IMR-90 (cell line): ENCODE results near the gene LRP1B. TPM values are rescaled to one million over a fixed set of nuclear protein-coding genes. Genes with fewer than 3 reads are reported as not detected.

ENCODE experiments used
- ATAC-seq: fragments of 200-7000 bp; cut with Tn5 transposase; 2 replicates; pipeline ENCODE4 v1.9.1; 2020; ENCODE audit warnings: low read depth, mild to moderate bottlenecking, moderate library complexity
- BruUV-seq: library from RNA; stranded (reverse); fragments of 400-500 nt; replicated peaks from 2 replicates; lab custom pipeline; 2021; lab: Mats Ljungman, UMichigan
- CTCF ChIA-PET: fragments of 300-600 bp; formaldehyde crosslinking; extraction: SDS; loops from one replicate; lab custom pipeline; 2021; ENCODE audit warnings: antibody characterized with exemption; lab: Yijun Ruan, JAX
- POLR2A ChIA-PET: fragments of 300-600 bp; sonication (Branson Sonifier 250); formaldehyde crosslinking; loops from one replicate; lab custom pipeline; 2022; ENCODE audit warnings: antibody characterized with exemption; ENCODE audit not compliant: unreplicated experiment; lab: Charles Lee
- DNase-seq: peaks from one replicate; pipeline ENCODE4 v3.0.0; 2013
- H2AFZ ChIP-seq: replicated peaks from 2 replicates; pipeline ENCODE3; 2013; ENCODE audit warnings: low read length, mild to moderate bottlenecking; ENCODE audit not compliant: poor library complexity
- H2AK5ac ChIP-seq: 2 replicates; pipeline ENCODE4 v1.6.1; 2013; ENCODE audit warnings: low read depth, low read length, inconsistent platforms
- H2AK9ac ChIP-seq: replicated peaks from 2 replicates; pipeline ENCODE3; 2013; ENCODE audit warnings: mild to moderate bottlenecking, low read depth, low read length, moderate library complexity; ENCODE audit not compliant: poor library complexity
- H2BK120ac ChIP-seq: 2 replicates; pipeline ENCODE4 v1.6.1; 2013; ENCODE audit warnings: low read depth, low read length, inconsistent platforms
- H2BK15ac ChIP-seq: 3 replicates; pipeline ENCODE4 v1.6.1; 2013; ENCODE audit warnings: low read depth, low read length, inconsistent platforms
- H2BK20ac ChIP-seq: 2 replicates; pipeline ENCODE4 v1.6.1; 2013; ENCODE audit warnings: low read depth, mild to moderate bottlenecking, inconsistent platforms, low read length, moderate library complexity
- H2BK5ac ChIP-seq: 2 replicates; pipeline ENCODE4 v1.6.1; 2013; ENCODE audit warnings: mild to moderate bottlenecking, low read depth, low read length, inconsistent platforms; ENCODE audit not compliant: poor library complexity, severe bottlenecking
- H3K14ac ChIP-seq: replicated peaks from 2 replicates; pipeline ENCODE4 v1.6.1; 2013; ENCODE audit warnings: low read depth, low read length, inconsistent platforms
- H3K18ac ChIP-seq: 2 replicates; pipeline ENCODE4 v1.6.1; 2013; ENCODE audit warnings: low read depth, low read length, control low read depth
- H3K23ac ChIP-seq: 2 replicates; pipeline ENCODE4 v1.6.1; 2013; ENCODE audit warnings: low read depth, low read length, inconsistent platforms
- H3K27ac ChIP-seq: 2 replicates; pipeline ENCODE4 v1.5.1; 2013; ENCODE audit warnings: mild to moderate bottlenecking, control low read depth, low read length; ENCODE audit not compliant: insufficient read depth
- H3K27me3 ChIP-seq: 2 replicates; pipeline ENCODE4 v1.6.1; 2013; ENCODE audit warnings: low read length; ENCODE audit not compliant: control insufficient read depth, insufficient read depth
- H3K36me3 ChIP-seq: 2 replicates; pipeline ENCODE4 v1.6.1; 2013; ENCODE audit warnings: low read length, mixed read lengths; ENCODE audit not compliant: control insufficient read depth, insufficient read depth
- H3K4ac ChIP-seq: 2 replicates; pipeline ENCODE4 v1.6.1; 2013; ENCODE audit warnings: low read depth, low read length, inconsistent platforms
- H3K4me1 ChIP-seq: 2 replicates; pipeline ENCODE4 v1.6.1; 2013; ENCODE audit warnings: low read length, mixed read lengths; ENCODE audit not compliant: control insufficient read depth, insufficient read depth
- H3K4me2 ChIP-seq: 2 replicates; pipeline ENCODE4 v1.6.1; 2013; ENCODE audit warnings: low read depth, mild to moderate bottlenecking, control low read depth, low read length, moderate library complexity
- H3K4me3 ChIP-seq: 2 replicates; pipeline ENCODE4 v1.5.1; 2013; ENCODE audit warnings: low read depth, mild to moderate bottlenecking, control low read depth, low read length, moderate library complexity; ENCODE audit not compliant: insufficient read depth
- H3K56ac ChIP-seq: 2 replicates; pipeline ENCODE4 v1.6.1; 2013; ENCODE audit warnings: low read length, inconsistent platforms; ENCODE audit not compliant: insufficient read depth; ENCODE audit errors: extremely low read depth
- H3K79me1 ChIP-seq, 2 experiments: 2 replicates each; pipeline ENCODE4 v1.6.1; 2013; ENCODE audit warnings: low read length in 2 of 2, inconsistent platforms in 1 of 2, low read depth in 1 of 2
- H3K9ac ChIP-seq: 2 replicates; pipeline ENCODE4 v1.6.1; 2013; ENCODE audit warnings: low read depth, low read length, control low read depth
- H3K9me1 ChIP-seq: 2 replicates; pipeline ENCODE4 v1.6.1; 2013; ENCODE audit warnings: low read length, inconsistent platforms; ENCODE audit not compliant: insufficient read depth
- H3K9me3 ChIP-seq: 2 replicates; pipeline ENCODE4 v1.6.1; 2013; ENCODE audit warnings: low read length; ENCODE audit not compliant: control insufficient read depth, insufficient read depth
- H4K20me1 ChIP-seq: 2 replicates; pipeline ENCODE4 v1.6.1; 2013; ENCODE audit warnings: low read length, inconsistent platforms; ENCODE audit not compliant: insufficient read depth
- H4K5ac ChIP-seq: 2 replicates; pipeline ENCODE4 v1.6.1; 2013; ENCODE audit warnings: mild to moderate bottlenecking, low read depth, low read length, control low read depth
- H4K8ac ChIP-seq, 2 experiments: 2 replicates each; pipeline ENCODE4 v1.6.1; 2013; ENCODE audit warnings: low read depth in 2 of 2, low read length in 2 of 2, control low read depth in 1 of 2, inconsistent platforms in 1 of 2
- H4K91ac ChIP-seq: 2 replicates; pipeline ENCODE4 v1.6.1; 2013; ENCODE audit warnings: low read depth, low read length, inconsistent platforms; ENCODE audit not compliant: insufficient read depth
- MAFK ChIP-seq: IDR thresholded peaks from 2 replicates; pipeline ENCODE4 v1.6.1; 2012; ENCODE audit warnings: low read depth, low read length, improper control_type of control experiment
- NFE2L2 ChIP-seq: fragments of 150-350 bp; IDR thresholded peaks from 2 replicates; pipeline ENCODE4 v1.6.1; 2016; ENCODE audit warnings: low read depth, mild to moderate bottlenecking, low read length
- RAD21 ChIP-seq: IDR thresholded peaks from 2 replicates; pipeline ENCODE4 v1.6.1; 2012; ENCODE audit warnings: low read length, improper control_type of control experiment
- WGBS, 2 experiments: methylation state at CpG; one replicate each; pipeline versions ENCODE4 v1.1.5 to v1.1.7; 2013; ENCODE audit warnings: missing lambda C conversion rate in 2 of 2; ENCODE audit not compliant: insufficient read length in 1 of 2; ENCODE audit errors: extremely low coverage in 2 of 2; 5-methylcytosine and 5-hydroxymethylcytosine counted together
- dilution Hi-C: fragments of 300-500 bp; cut with HindIII; formaldehyde crosslinking; loops from one replicate; pipeline ENCODE4 v1.14.3; 2018; ENCODE audit warnings: low sequenced_read_pairs; ENCODE audit not compliant: unreplicated experiment
- in situ Hi-C: fragments of 300-500 bp; cut with MboI; formaldehyde crosslinking; loops from 3 replicates; pipeline ENCODE4 v1.14.3; 2019; ENCODE audit warnings: low sequenced_read_pairs, inconsistent platforms, mixed read lengths
- intact Hi-C: fragments of 100-400 bp; cut with micrococcal nuclease; formaldehyde crosslinking; loops from 2 replicates; pipeline ENCODE4 v1.10.0; 2022
- polyA plus RNA-seq, 3 experiments: library from polyadenylated mRNA; depleted of rRNA; stranded (reverse); fragments of >200 nt; gene quantifications; 2 replicates each; pipeline ENCODE4 v1.2.3, GENCODE V29; 2012; ENCODE audit warnings: low replicate concordance in 1 of 3
- total RNA-seq: library from RNA; depleted of rRNA; stranded (reverse); fragments of >200 nt; gene quantifications from 2 replicates; pipeline ENCODE4 v1.2.3, GENCODE V29; 2012
- TF ChIP-seq, protein P1 (sequence below): fragments of 150-350 bp; IDR thresholded peaks from 2 replicates; pipeline ENCODE4 v1.6.1; 2017; ENCODE audit warnings: mild to moderate bottlenecking, antibody characterized with exemption, low read length, low read depth

LRP1B gene
- total and polyA plus RNA-seq, 2 of the 4 experiments (the other 2 are of a cell fraction), result under 0.01 to 0.02 TPM

GRCh38 chr2:141791521-141791920, 339.3 kb downstream of the LRP1B start:
- no TSS peak for BruUV-seq

More at GRCh38 chr2:141791521-141791920, 339.3 kb downstream of the LRP1B start:
- intact Hi-C loops (no loop called here), in situ Hi-C loops (no loop called here), dilution Hi-C loops (no loop called here)
- TF ChIP-seq RAD21, result no peak
- TF ChIP-seq NFE2L2, result no peak
- TF ChIP-seq MAFK, result no peak
- TF ChIP-seq, protein P1, sequence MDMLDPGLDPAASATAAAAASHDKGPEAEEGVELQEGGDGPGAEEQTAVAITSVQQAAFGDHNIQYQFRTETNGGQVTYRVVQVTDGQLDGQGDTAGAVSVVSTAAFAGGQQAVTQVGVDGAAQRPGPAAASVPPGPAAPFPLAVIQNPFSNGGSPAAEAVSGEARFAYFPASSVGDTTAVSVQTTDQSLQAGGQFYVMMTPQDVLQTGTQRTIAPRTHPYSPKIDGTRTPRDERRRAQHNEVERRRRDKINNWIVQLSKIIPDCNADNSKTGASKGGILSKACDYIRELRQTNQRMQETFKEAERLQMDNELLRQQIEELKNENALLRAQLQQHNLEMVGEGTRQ, result no peak
- Histone ChIP-seq H2AK9ac (no peak overlapping the region), H4K91ac (no peak overlapping the region), H3K36me3 (no peaks in the 10 kb centered on the region), H3K9ac (no peak overlapping the region), H3K56ac (no peak overlapping the region), H3K9me3 (no peaks in the 10 kb centered on the region), H2BK5ac (no peak overlapping the region), H4K8ac (no peak overlapping the region), H3K9me1 (no peaks in the 10 kb centered on the region), H3K18ac (no peak overlapping the region), H3K4me2 (no peak overlapping the region), H3K14ac (no peak overlapping the region), H4K5ac (no peak overlapping the region), H2BK20ac (no peak overlapping the region), H4K20me1 (no peaks in the 10 kb centered on the region), H3K27ac (no peak overlapping the region), H3K23ac (no peak overlapping the region), H3K4me1 (no peaks in the 10 kb centered on the region), H2AK5ac (no peak overlapping the region), H3K27me3 (no peaks in the 10 kb centered on the region), H2AFZ (no peak overlapping the region), H2BK15ac (no peak overlapping the region), H3K79me1 (no peaks in the 10 kb centered on the region), H3K4ac (no peak overlapping the region), H2BK120ac (no peak overlapping the region), H3K4me3 (no peak overlapping the region)
- DNase-seq (no peak), ATAC-seq (no peak)
- POLR2A ChIA-PET, result no interaction called here
- CTCF ChIA-PET, result no interaction called here
- WGBS, 2 experiments, result no CpG with 5 or more reads among the region's 2 CpGs
